ENCODE measurements around the gene NPR2. TPM values are rescaled to one million over a fixed set of nuclear protein-coding genes. Genes with fewer than 3 reads are reported as not detected.

Gene NPR2
- polyA plus RNA-seq, 2 of the 4 experiments (the other 2 are of a cell fraction) = 7.8 to 18.8 TPM

GRCh38 chr9:35844628-35845270 is 53.4 kb downstream of the NPR2 start:
- 61% methylated on average over 7 of the region's 7 CpGs for WGBS (ENCODE audit: missing lambda C conversion rate)
- DNase-seq (ENCODE audit: low read depth in 1 of 2, low spot score in 1 of 2) (peak in 1 of 2 experiments; percentile 56), FAIRE-seq (no peak), ATAC-seq (peak in 1 of 2 experiments; percentile 55; a peak in 3 of 6 replicates)
- peak overlapping the region; percentile 31; the same call in 2 of the 3 replicates for H3K4me2 ChIP-seq
- ChIA-PET POLR2A (no interaction called here), CTCF (interaction anchor here (0.7 to 4.3 kb wide), 8 partner anchors 11 to 101 kb away, joined by 3 to 19 read pairs (median 4); no protein-coding TSS in a partner anchor)
- H3K27ac ChIP-seq = no peak overlapping the region
- TF ChIP-seq RCOR1 (IDR thresholded peaks at IDR 0.05; ENCODE audit: low read depth, low read length) = no peak
- no peak for TF ChIP-seq NPAS2 (CRISPR knock-in tag; IDR thresholded peaks at IDR 0.05; ENCODE audit: borderline replicate concordance)
- TF ChIP-seq REST (IDR thresholded peaks at IDR 0.05) = no peak
- no peak for TF ChIP-seq KDM1A (IDR thresholded peaks at IDR 0.05; ENCODE audit: low read depth)
- no peak for TF ChIP-seq ZC3H11A (IDR thresholded peaks at IDR 0.05)
- TF ChIP-seq HEYL (CRISPR knock-in tag; IDR thresholded peaks at IDR 0.05) = no peak
- TF ChIP-seq JUN (IDR thresholded peaks at IDR 0.05) = no peak
- TF ChIP-seq CHD4 (IDR thresholded peaks at IDR 0.05; ENCODE audit: borderline replicate concordance) = no peak
- no peak for TF ChIP-seq FOXS1 (CRISPR knock-in tag; IDR thresholded peaks at IDR 0.05)
- no peak for TF ChIP-seq MAZ (IDR thresholded peaks at IDR 0.05; ENCODE audit: borderline replicate concordance, low read depth, low read length)
- no peak for TF ChIP-seq RFX5 (IDR thresholded peaks at IDR 0.05)
- TF ChIP-seq NR3C1 (IDR thresholded peaks at IDR 0.05) = no peak
- TF ChIP-seq CTCF (IDR thresholded peaks at IDR 0.05) = no peak
- TF ChIP-seq FOSL2 (IDR thresholded peaks at IDR 0.05) = no peak
- TF ChIP-seq FOSL2 (CRISPR knock-in tag; IDR thresholded peaks at IDR 0.05) = no peak
- no peak for TF ChIP-seq ESRRA (IDR thresholded peaks at IDR 0.05; ENCODE audit: borderline replicate concordance, low read length)
- no peak overlapping the region for H3K4me3 ChIP-seq
- H3K4me1 ChIP-seq = peaks cover 13% of the 10 kb centered on the region
- no peaks in the 10 kb centered on the region for H3K9me3 ChIP-seq

- POLR2A ChIA-PET = no interaction called here
- DNase-seq (ENCODE audit: low read depth in 1 of 2, low spot score in 1 of 2) (no peak), ATAC-seq (no peak), FAIRE-seq (no peak)
- H3K4me2 ChIP-seq = no peak overlapping the region
- WGBS (ENCODE audit: missing lambda C conversion rate) = 92% methylated on average over 49 of the region's 53 CpGs
- H3K4me3 ChIP-seq = no peak overlapping the region
- peaks cover 13% of the 10 kb centered on the region for H3K4me1 ChIP-seq
- H3K27ac ChIP-seq = no peak overlapping the region
- no peaks in the 10 kb centered on the region for H3K9me3 ChIP-seq
- no peak for TF ChIP-seq E2F6 (IDR thresholded peaks at IDR 0.05; ENCODE audit: borderline replicate concordance, low read depth)
- TF ChIP-seq CEBPB (IDR thresholded peaks at IDR 0.05) = no peak
- TF ChIP-seq CTCF (IDR thresholded peaks at IDR 0.05) = no peak
- TF ChIP-seq POLR2AphosphoS2 (conservative IDR thresholded peaks at IDR 0.05; ENCODE audit: low read length) = no peak
- TF ChIP-seq RARB (CRISPR knock-in tag; IDR thresholded peaks at IDR 0.05) = no peak
- no peak for TF ChIP-seq NFE2L2 (conservative IDR thresholded peaks at IDR 0.05; ENCODE audit: low read length)
- TF ChIP-seq PBX3 (IDR thresholded peaks at IDR 0.05) = no peak
- no peak for TF ChIP-seq CHD4 (IDR thresholded peaks at IDR 0.05; ENCODE audit: borderline replicate concordance)
- no peak for TF ChIP-seq EHF (CRISPR knock-in tag; IDR thresholded peaks at IDR 0.05)
- TF ChIP-seq JUNB (IDR thresholded peaks at IDR 0.05) = no peak
- no peak for TF ChIP-seq HEYL (CRISPR knock-in tag; IDR thresholded peaks at IDR 0.05)
- no peak for TF ChIP-seq KDM5A (IDR thresholded peaks at IDR 0.05)
- TF ChIP-seq HDAC2 (IDR thresholded peaks at IDR 0.05) = no peak
- no peak for TF ChIP-seq KDM1A (IDR thresholded peaks at IDR 0.05; ENCODE audit: low read depth)
- CTCF ChIA-PET = interaction anchor here (0.8 to 4.3 kb wide), 6 partner anchors 10 to 100 kb away, joined by 3 to 19 read pairs (median 9); no protein-coding TSS in a partner anchor
Measured at GRCh38 chr9:35845824-35846771, 54.7 kb downstream of the NPR2 start.

Measured in A549 (cell line).